Lower leg skin (tissue), 3 donors: ENCODE results near the gene SLC22A15.

Source experiments
- CTCF ChIP-seq, 3 donors: fragments of 450-650 bp; IDR thresholded peaks; one replicate each; pipeline ENCODE4 v1.5.1; 2016; ENCODE audit warnings: antibody characterized with exemption in 3 of 3, mild to moderate bottlenecking in 3 of 3, moderate library complexity in 2 of 3
- POLR2A ChIP-seq, 2 donors: fragments of 450-650 bp; IDR thresholded peaks; one replicate each; pipeline ENCODE4 v1.6.1; 2016 to 2017; ENCODE audit warnings: antibody characterized with exemption in 2 of 2, mild to moderate bottlenecking in 1 of 2, moderate library complexity in 1 of 2

DNA sequence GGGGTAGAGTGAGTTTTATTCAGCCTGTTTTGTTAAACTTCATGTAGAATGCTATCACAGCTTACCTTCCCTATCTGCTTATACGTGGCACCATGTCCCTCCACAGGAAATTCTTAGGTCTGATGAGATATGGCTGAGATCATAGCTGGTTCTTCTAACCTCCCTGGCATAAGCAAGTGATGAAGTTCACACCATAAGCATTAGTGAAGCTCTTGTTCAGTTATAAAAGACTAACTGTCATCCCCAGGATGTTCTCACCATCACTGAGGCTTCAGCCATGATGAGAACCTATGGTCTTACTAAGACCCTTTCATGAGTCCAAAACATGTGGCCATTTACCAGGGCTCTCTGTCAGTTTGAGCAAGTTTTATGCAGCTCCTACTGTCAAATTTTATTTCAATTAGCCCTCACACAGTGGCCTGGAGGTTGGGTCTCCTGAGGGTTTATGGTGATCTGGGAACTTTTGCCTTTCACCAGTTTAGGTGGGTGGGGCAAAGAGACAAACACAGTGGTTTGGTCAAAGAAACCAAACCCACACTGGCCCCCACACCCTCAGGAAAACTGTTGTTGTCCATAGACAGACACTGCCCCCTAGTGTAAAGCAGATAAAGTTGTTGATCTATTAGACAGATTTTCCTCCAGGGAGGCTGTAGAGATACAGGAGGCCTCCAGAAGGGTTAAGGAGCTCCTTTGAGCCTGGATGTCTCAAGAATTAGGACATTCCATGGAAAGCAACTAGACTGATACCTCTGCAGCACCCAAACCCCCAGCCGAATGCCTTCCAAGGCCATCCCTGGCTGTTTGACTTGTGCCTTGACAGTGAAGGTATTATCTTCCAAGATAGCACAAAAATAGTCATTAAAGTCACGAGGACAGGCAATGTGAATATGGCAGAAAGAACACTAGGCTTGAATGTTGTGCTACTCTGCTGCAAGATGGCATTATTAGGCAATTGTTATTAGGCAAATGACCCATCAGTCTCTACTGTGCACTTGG, 5.0 kb downstream of the SLC22A15 start:
- TF ChIP-seq POLR2A (IDR thresholded peaks at IDR 0.05): no peak
- no peak for TF ChIP-seq CTCF (IDR thresholded peaks at IDR 0.05)
